HG02759 (cell line): ENCODE results near the gene CD8B.

Source experiments
- ATAC-seq: cut with Tn5 transposase; IDR thresholded peaks from one replicate; pipeline ENCODE4 v1.9.1; 2021; ENCODE audit warnings: mild to moderate bottlenecking, moderate library complexity; ENCODE audit not compliant: unreplicated experiment

Gene CD8B

GRCh38 chr2:86806059-86806857 lies 55.4 kb downstream of the CD8B start:
- ATAC-seq = no peak

- no peak for ATAC-seq
Observed at GRCh38 chr2:86800856-86801567, 60.7 kb downstream of the CD8B start.

- ATAC-seq = no peak
Observed at GRCh38 chr2:86794861-86795260, 66.8 kb downstream of the CD8B start.

- no peak for ATAC-seq
Observed at GRCh38 chr2:86793752-86794151, 67.9 kb downstream of the CD8B start.

- ATAC-seq = no peak
Observed at GRCh38 chr2:86791573-86791972, 70.1 kb downstream of the CD8B start.

GRCh38 chr2:86790676-86791572 lies 70.8 kb downstream of the CD8B start, which contains the start of gene CD8A:
Gene CD8A, minus strand, starts transcription at chr2:86790913. Its CDS starts 88 bp downstream, at chr2:86790825.
- no peak for ATAC-seq

- no peak for ATAC-seq
Observed at GRCh38 chr2:86790134-86790675, 71.5 kb downstream of the CD8B start.

- no peak for ATAC-seq
Observed at GRCh38 chr2:86789687-86790133, 72.0 kb downstream of the CD8B start.

- no peak for ATAC-seq
Observed at GRCh38 chr2:86788881-86789686, 72.6 kb downstream of the CD8B start.

- ATAC-seq = no peak
Observed at GRCh38 chr2:86788165-86788564, 73.5 kb downstream of the CD8B start.

GRCh38 chr2:86787736-86788135 lies 74.0 kb downstream of the CD8B start:
- ATAC-seq = no peak

- no peak for ATAC-seq
Observed at GRCh38 chr2:86786001-86786536, 75.6 kb downstream of the CD8B start.

- ATAC-seq = no peak
Observed at GRCh38 chr2:86785456-86785855, 76.2 kb downstream of the CD8B start.

- peak; percentile 95 for ATAC-seq
Observed at GRCh38 chr2:86783615-86784339, 77.9 kb downstream of the CD8B start.

GRCh38 chr2:86782748-86783147 lies 78.9 kb downstream of the CD8B start:
- ATAC-seq = no peak

GRCh38 chr2:86781363-86781762 lies 80.3 kb downstream of the CD8B start:
- no peak for ATAC-seq

- no peak for ATAC-seq
Observed at GRCh38 chr2:86779971-86780370, 81.7 kb downstream of the CD8B start.

- ATAC-seq = no peak
Observed at GRCh38 chr2:86778957-86779356, 82.7 kb downstream of the CD8B start.

- no peak for ATAC-seq
Observed at GRCh38 chr2:86776532-86776931, 85.2 kb downstream of the CD8B start.
